IMR-90 (cell line): Measurements from ENCODE around the gene SAMD10. TPM values are rescaled to one million over a fixed set of nuclear protein-coding genes. Genes with fewer than 3 reads are reported as not detected.

Experiments used
- ATAC-seq: fragments of 200-7000 bp; cut with Tn5 transposase; 2 replicates; pipeline ENCODE4 v1.9.1; 2020; ENCODE audit warnings: low read depth, mild to moderate bottlenecking, moderate library complexity
- BruUV-seq: library from RNA; stranded (reverse); fragments of 400-500 nt; replicated peaks from 2 replicates; lab custom pipeline; 2021; lab: Mats Ljungman, UMichigan
- CTCF ChIA-PET: fragments of 300-600 bp; formaldehyde crosslinking; extraction: SDS; loops from one replicate; lab custom pipeline; 2021; ENCODE audit warnings: antibody characterized with exemption; lab: Yijun Ruan, JAX
- POLR2A ChIA-PET: fragments of 300-600 bp; sonication (Branson Sonifier 250); formaldehyde crosslinking; loops from one replicate; lab custom pipeline; 2022; ENCODE audit warnings: antibody characterized with exemption; ENCODE audit not compliant: unreplicated experiment; lab: Charles Lee
- DNase-seq: peaks from one replicate; pipeline ENCODE4 v3.0.0; 2013
- H2AFZ ChIP-seq: replicated peaks from 2 replicates; pipeline ENCODE3; 2013; ENCODE audit warnings: low read length, mild to moderate bottlenecking; ENCODE audit not compliant: poor library complexity
- H2AK5ac ChIP-seq: 2 replicates; pipeline ENCODE4 v1.6.1; 2013; ENCODE audit warnings: low read depth, low read length, inconsistent platforms
- H2AK9ac ChIP-seq: replicated peaks from 2 replicates; pipeline ENCODE3; 2013; ENCODE audit warnings: mild to moderate bottlenecking, low read depth, low read length, moderate library complexity; ENCODE audit not compliant: poor library complexity
- H2BK120ac ChIP-seq: 2 replicates; pipeline ENCODE4 v1.6.1; 2013; ENCODE audit warnings: low read depth, low read length, inconsistent platforms
- H2BK15ac ChIP-seq: 3 replicates; pipeline ENCODE4 v1.6.1; 2013; ENCODE audit warnings: low read depth, low read length, inconsistent platforms
- H2BK20ac ChIP-seq: 2 replicates; pipeline ENCODE4 v1.6.1; 2013; ENCODE audit warnings: low read depth, mild to moderate bottlenecking, inconsistent platforms, low read length, moderate library complexity
- H2BK5ac ChIP-seq: 2 replicates; pipeline ENCODE4 v1.6.1; 2013; ENCODE audit warnings: mild to moderate bottlenecking, low read depth, low read length, inconsistent platforms; ENCODE audit not compliant: poor library complexity, severe bottlenecking
- H3K14ac ChIP-seq: replicated peaks from 2 replicates; pipeline ENCODE4 v1.6.1; 2013; ENCODE audit warnings: low read depth, low read length, inconsistent platforms
- H3K18ac ChIP-seq: 2 replicates; pipeline ENCODE4 v1.6.1; 2013; ENCODE audit warnings: low read depth, low read length, control low read depth
- H3K23ac ChIP-seq: 2 replicates; pipeline ENCODE4 v1.6.1; 2013; ENCODE audit warnings: low read depth, low read length, inconsistent platforms
- H3K27ac ChIP-seq: 2 replicates; pipeline ENCODE4 v1.5.1; 2013; ENCODE audit warnings: mild to moderate bottlenecking, control low read depth, low read length; ENCODE audit not compliant: insufficient read depth
- H3K27me3 ChIP-seq: 2 replicates; pipeline ENCODE4 v1.6.1; 2013; ENCODE audit warnings: low read length; ENCODE audit not compliant: control insufficient read depth, insufficient read depth
- H3K36me3 ChIP-seq: 2 replicates; pipeline ENCODE4 v1.6.1; 2013; ENCODE audit warnings: low read length, mixed read lengths; ENCODE audit not compliant: control insufficient read depth, insufficient read depth
- H3K4ac ChIP-seq: 2 replicates; pipeline ENCODE4 v1.6.1; 2013; ENCODE audit warnings: low read depth, low read length, inconsistent platforms
- H3K4me1 ChIP-seq: 2 replicates; pipeline ENCODE4 v1.6.1; 2013; ENCODE audit warnings: low read length, mixed read lengths; ENCODE audit not compliant: control insufficient read depth, insufficient read depth
- H3K4me2 ChIP-seq: 2 replicates; pipeline ENCODE4 v1.6.1; 2013; ENCODE audit warnings: low read depth, mild to moderate bottlenecking, control low read depth, low read length, moderate library complexity
- H3K4me3 ChIP-seq: 2 replicates; pipeline ENCODE4 v1.5.1; 2013; ENCODE audit warnings: low read depth, mild to moderate bottlenecking, control low read depth, low read length, moderate library complexity; ENCODE audit not compliant: insufficient read depth
- H3K56ac ChIP-seq: 2 replicates; pipeline ENCODE4 v1.6.1; 2013; ENCODE audit warnings: low read length, inconsistent platforms; ENCODE audit not compliant: insufficient read depth; ENCODE audit errors: extremely low read depth
- H3K79me1 ChIP-seq, 2 experiments: 2 replicates each; pipeline ENCODE4 v1.6.1; 2013; ENCODE audit warnings: low read length in 2 of 2, inconsistent platforms in 1 of 2, low read depth in 1 of 2
- H3K9ac ChIP-seq: 2 replicates; pipeline ENCODE4 v1.6.1; 2013; ENCODE audit warnings: low read depth, low read length, control low read depth
- H3K9me1 ChIP-seq: 2 replicates; pipeline ENCODE4 v1.6.1; 2013; ENCODE audit warnings: low read length, inconsistent platforms; ENCODE audit not compliant: insufficient read depth
- H3K9me3 ChIP-seq: 2 replicates; pipeline ENCODE4 v1.6.1; 2013; ENCODE audit warnings: low read length; ENCODE audit not compliant: control insufficient read depth, insufficient read depth
- H4K20me1 ChIP-seq: 2 replicates; pipeline ENCODE4 v1.6.1; 2013; ENCODE audit warnings: low read length, inconsistent platforms; ENCODE audit not compliant: insufficient read depth
- H4K5ac ChIP-seq: 2 replicates; pipeline ENCODE4 v1.6.1; 2013; ENCODE audit warnings: mild to moderate bottlenecking, low read depth, low read length, control low read depth
- H4K8ac ChIP-seq, 2 experiments: 2 replicates each; pipeline ENCODE4 v1.6.1; 2013; ENCODE audit warnings: low read depth in 2 of 2, low read length in 2 of 2, control low read depth in 1 of 2, inconsistent platforms in 1 of 2
- H4K91ac ChIP-seq: 2 replicates; pipeline ENCODE4 v1.6.1; 2013; ENCODE audit warnings: low read depth, low read length, inconsistent platforms; ENCODE audit not compliant: insufficient read depth
- CEBPB ChIP-seq: IDR thresholded peaks from 2 replicates; pipeline ENCODE4 v1.6.1; 2012; ENCODE audit warnings: low read depth, low read length, improper control_type of control experiment
- CHD1 ChIP-seq: IDR thresholded peaks from 2 replicates; pipeline ENCODE4 v1.6.1; 2012; ENCODE audit warnings: low read depth, low read length, improper control_type of control experiment
- FOS ChIP-seq: fragments of 150-350 bp; IDR thresholded peaks from 2 replicates; pipeline ENCODE4 v1.6.1; 2016; ENCODE audit warnings: low read depth, low read length
- MAFK ChIP-seq: IDR thresholded peaks from 2 replicates; pipeline ENCODE4 v1.6.1; 2012; ENCODE audit warnings: low read depth, low read length, improper control_type of control experiment
- MAZ ChIP-seq: IDR thresholded peaks from 2 replicates; pipeline ENCODE4 v1.6.1; 2012; ENCODE audit warnings: low read depth, mild to moderate bottlenecking, low read length, improper control_type of control experiment, moderate library complexity, borderline replicate concordance
- MXI1 ChIP-seq: IDR thresholded peaks from 2 replicates; pipeline ENCODE4 v1.6.1; 2012; ENCODE audit warnings: low read depth, mild to moderate bottlenecking, low read length, moderate library complexity, borderline replicate concordance
- POLR2A ChIP-seq: IDR thresholded peaks from 2 replicates; pipeline ENCODE4 v1.6.1; 2012; ENCODE audit warnings: mild to moderate bottlenecking, low read depth, low read length
- RAD21 ChIP-seq: IDR thresholded peaks from 2 replicates; pipeline ENCODE4 v1.6.1; 2012; ENCODE audit warnings: low read length, improper control_type of control experiment
- RCOR1 ChIP-seq: IDR thresholded peaks from 2 replicates; pipeline ENCODE4 v1.6.1; 2012; ENCODE audit warnings: mild to moderate bottlenecking, low read length, improper control_type of control experiment; ENCODE audit not compliant: insufficient replicate concordance
- RFX5 ChIP-seq: IDR thresholded peaks from 2 replicates; pipeline ENCODE4 v1.8.0; 2012; ENCODE audit warnings: low read depth, mild to moderate bottlenecking, low read length, moderate library complexity
- SMC3 ChIP-seq: fragments of 150-350 bp; IDR thresholded peaks from 2 replicates; pipeline ENCODE4 v1.6.1; 2016; ENCODE audit warnings: low read depth, mild to moderate bottlenecking, antibody characterized with exemption, low read length, moderate library complexity
- USF2 ChIP-seq: fragments of 150-350 bp; IDR thresholded peaks from 2 replicates; pipeline ENCODE4 v1.6.1; 2017; ENCODE audit warnings: mild to moderate bottlenecking, antibody characterized with exemption, low read length, low read depth
- WGBS, 2 experiments: methylation state at CpG; one replicate each; pipeline versions ENCODE4 v1.1.5 to v1.1.7; 2013; ENCODE audit warnings: missing lambda C conversion rate in 2 of 2; ENCODE audit not compliant: insufficient read length in 1 of 2; ENCODE audit errors: extremely low coverage in 2 of 2; 5-methylcytosine and 5-hydroxymethylcytosine counted together
- dilution Hi-C: fragments of 300-500 bp; cut with HindIII; formaldehyde crosslinking; loops from one replicate; pipeline ENCODE4 v1.14.3; 2018; ENCODE audit warnings: low sequenced_read_pairs; ENCODE audit not compliant: unreplicated experiment
- in situ Hi-C: fragments of 300-500 bp; cut with MboI; formaldehyde crosslinking; loops from 3 replicates; pipeline ENCODE4 v1.14.3; 2019; ENCODE audit warnings: low sequenced_read_pairs, inconsistent platforms, mixed read lengths
- intact Hi-C: fragments of 100-400 bp; cut with micrococcal nuclease; formaldehyde crosslinking; loops from 2 replicates; pipeline ENCODE4 v1.10.0; 2022
- polyA plus RNA-seq, 3 experiments: library from polyadenylated mRNA; depleted of rRNA; stranded (reverse); fragments of >200 nt; gene quantifications; 2 replicates each; pipeline ENCODE4 v1.2.3, GENCODE V29; 2012; ENCODE audit warnings: low replicate concordance in 1 of 3
- total RNA-seq: library from RNA; depleted of rRNA; stranded (reverse); fragments of >200 nt; gene quantifications from 2 replicates; pipeline ENCODE4 v1.2.3, GENCODE V29; 2012
- TF ChIP-seq, protein P1 (sequence below): fragments of 150-350 bp; IDR thresholded peaks from 2 replicates; pipeline ENCODE4 v1.6.1; 2016; ENCODE audit warnings: low read depth, mild to moderate bottlenecking, low read length, moderate library complexity, borderline replicate concordance

SAMD10 gene
- total and polyA plus RNA-seq, 2 of the 4 experiments (the other 2 are of a cell fraction): 0.54 to 4.1 TPM

DNA sequence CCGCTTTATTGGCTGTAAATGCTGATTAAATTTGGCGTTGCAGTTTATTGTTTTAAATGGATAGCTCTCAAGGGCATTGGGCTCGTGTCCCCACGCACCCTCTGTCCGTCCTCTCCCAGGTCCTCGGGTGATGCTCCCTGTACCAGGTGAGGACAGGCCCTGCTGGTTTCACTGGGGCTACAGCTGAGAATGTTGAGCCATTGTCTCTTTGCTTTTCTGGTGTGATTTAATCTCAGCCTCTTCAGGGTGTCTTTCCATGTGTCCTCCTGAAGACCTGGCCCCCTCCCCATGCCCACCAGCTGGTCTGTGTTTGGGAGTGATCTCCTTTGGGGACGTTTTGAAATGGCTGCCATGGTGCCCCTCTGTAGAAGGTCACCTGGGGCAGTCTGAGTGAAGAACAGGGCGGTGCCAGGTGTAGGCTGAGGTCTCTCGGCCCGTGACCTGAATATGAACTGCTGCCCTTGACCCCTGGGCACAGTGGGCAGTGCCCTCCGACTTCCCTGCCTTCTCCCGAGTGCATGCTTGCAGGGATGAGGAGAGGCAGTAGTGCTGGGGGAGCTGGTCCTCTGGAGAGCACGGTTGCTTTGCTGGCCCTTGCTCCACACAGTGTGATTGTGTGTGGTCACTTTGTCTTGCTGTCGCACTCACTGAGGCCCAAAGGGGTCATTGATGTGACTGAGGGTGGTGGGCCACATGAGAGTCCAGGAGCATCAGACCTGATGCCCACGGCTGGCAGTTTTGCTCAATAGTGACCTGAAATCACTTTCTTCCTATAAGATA is 44.1 kb upstream of the SAMD10 start (continued):
- no peak for TF ChIP-seq SMC3

- peaks cover 70% of the 10 kb centered on the region for H3K36me3 ChIP-seq
- H4K5ac ChIP-seq: no peak overlapping the region
- peaks cover 12 to 16% of the 10 kb centered on the region in 2 experiments; a peak in 3 of 4 replicates for H3K79me1 ChIP-seq
- H2BK5ac ChIP-seq: no peak overlapping the region
- no peak overlapping the region for H4K8ac ChIP-seq
- dilution Hi-C loops: no loop called here
- H2BK120ac ChIP-seq: no peak overlapping the region
- no peak overlapping the region for H2AK5ac ChIP-seq
- no peak overlapping the region for H3K18ac ChIP-seq
- no peak overlapping the region for H3K23ac ChIP-seq
- no peak overlapping the region for H2AK9ac ChIP-seq
- H3K27ac ChIP-seq: no peak overlapping the region
- no peak overlapping the region for H3K14ac ChIP-seq
- no peak overlapping the region for H2BK15ac ChIP-seq
- H3K4me2 ChIP-seq: no peak overlapping the region
- no peak overlapping the region for H3K4ac ChIP-seq
- H3K9ac ChIP-seq: no peak overlapping the region
- in situ Hi-C loops: no loop called here
- no peaks in the 10 kb centered on the region for H3K27me3 ChIP-seq
- peaks cover 4% of the 10 kb centered on the region; the same call in 1 of the 2 replicates for H3K9me1 ChIP-seq
- BruUV-seq: no TSS peak
- ChIA-PET CTCF (no interaction called here), POLR2A (no interaction called here)
- H4K91ac ChIP-seq: no peak overlapping the region
- DNase-seq (no peak), ATAC-seq (no peak)
- no peak overlapping the region for H2BK20ac ChIP-seq
- H3K4me3 ChIP-seq: no peak overlapping the region
- peaks cover 16% of the 10 kb centered on the region for H4K20me1 ChIP-seq
- H2AFZ ChIP-seq: no peak overlapping the region
- WGBS, 2 experiments: 100% methylated on average over 2 of the region's 17 CpGs; no CpG with 5 or more reads in 1 of the 2 experiments
- intact Hi-C loops: no loop called here
- no peaks in the 10 kb centered on the region for H3K9me3 ChIP-seq
- H3K56ac ChIP-seq: no peak overlapping the region
- no peaks in the 10 kb centered on the region for H3K4me1 ChIP-seq
- TF ChIP-seq CHD1: no peak
- TF ChIP-seq USF2: no peak
- TF ChIP-seq RAD21: no peak
- TF ChIP-seq, protein P1, sequence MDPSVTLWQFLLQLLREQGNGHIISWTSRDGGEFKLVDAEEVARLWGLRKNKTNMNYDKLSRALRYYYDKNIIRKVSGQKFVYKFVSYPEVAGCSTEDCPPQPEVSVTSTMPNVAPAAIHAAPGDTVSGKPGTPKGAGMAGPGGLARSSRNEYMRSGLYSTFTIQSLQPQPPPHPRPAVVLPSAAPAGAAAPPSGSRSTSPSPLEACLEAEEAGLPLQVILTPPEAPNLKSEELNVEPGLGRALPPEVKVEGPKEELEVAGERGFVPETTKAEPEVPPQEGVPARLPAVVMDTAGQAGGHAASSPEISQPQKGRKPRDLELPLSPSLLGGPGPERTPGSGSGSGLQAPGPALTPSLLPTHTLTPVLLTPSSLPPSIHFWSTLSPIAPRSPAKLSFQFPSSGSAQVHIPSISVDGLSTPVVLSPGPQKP: no peak
- TF ChIP-seq MXI1: no peak
- TF ChIP-seq RFX5: no peak
- no peak for TF ChIP-seq CEBPB
- TF ChIP-seq MAZ: no peak
- no peak for TF ChIP-seq SMC3
- no peak for TF ChIP-seq RCOR1
- no peak for TF ChIP-seq MAFK
- TF ChIP-seq FOS: no peak
- no peak for TF ChIP-seq POLR2A
These were observed 43.4 kb upstream of the SAMD10 start for GRCh38 chr20:64022671-64023360.
